Neural cell (in vitro differentiated cells): ENCODE measurements around the gene BANP.

Experiments used
- CTCF ChIP-seq: fragments of 450-650 bp; IDR thresholded peaks from 2 replicates; pipeline ENCODE4 v1.5.1; 2014; ENCODE audit warnings: antibody characterized with exemption, mild to moderate bottlenecking, moderate library complexity; ENCODE audit not compliant: poor library complexity, severe bottlenecking
- EP300 ChIP-seq: fragments of 450-650 bp; conservative IDR thresholded peaks from 2 replicates; pipeline ENCODE4 v1.6.1; 2014; ENCODE audit warnings: antibody characterized with exemption, mild to moderate bottlenecking, moderate library complexity; ENCODE audit not compliant: poor library complexity, severe bottlenecking
- EZH2 ChIP-seq: fragments of 200-600, 300-800 bp; shearing (Covaris generic), sonication (generic); IDR thresholded peaks from 2 replicates; pipeline ENCODE4 v1.6.1; 2014; ENCODE audit warnings: antibody characterized with exemption, low read length, borderline replicate concordance, mild to moderate bottlenecking; ENCODE audit not compliant: insufficient read depth, poor library complexity, severe bottlenecking
- RAD21 ChIP-seq: fragments of 450-650 bp; conservative IDR thresholded peaks from 2 replicates; pipeline ENCODE4 v1.6.1; 2014; ENCODE audit warnings: antibody characterized with exemption, mild to moderate bottlenecking, moderate library complexity
- SMC3 ChIP-seq: fragments of 450-650 bp; conservative IDR thresholded peaks from 2 replicates; pipeline ENCODE4 v1.6.1; 2014; ENCODE audit warnings: antibody characterized with exemption, mild to moderate bottlenecking, moderate library complexity; ENCODE audit not compliant: poor library complexity

DNA sequence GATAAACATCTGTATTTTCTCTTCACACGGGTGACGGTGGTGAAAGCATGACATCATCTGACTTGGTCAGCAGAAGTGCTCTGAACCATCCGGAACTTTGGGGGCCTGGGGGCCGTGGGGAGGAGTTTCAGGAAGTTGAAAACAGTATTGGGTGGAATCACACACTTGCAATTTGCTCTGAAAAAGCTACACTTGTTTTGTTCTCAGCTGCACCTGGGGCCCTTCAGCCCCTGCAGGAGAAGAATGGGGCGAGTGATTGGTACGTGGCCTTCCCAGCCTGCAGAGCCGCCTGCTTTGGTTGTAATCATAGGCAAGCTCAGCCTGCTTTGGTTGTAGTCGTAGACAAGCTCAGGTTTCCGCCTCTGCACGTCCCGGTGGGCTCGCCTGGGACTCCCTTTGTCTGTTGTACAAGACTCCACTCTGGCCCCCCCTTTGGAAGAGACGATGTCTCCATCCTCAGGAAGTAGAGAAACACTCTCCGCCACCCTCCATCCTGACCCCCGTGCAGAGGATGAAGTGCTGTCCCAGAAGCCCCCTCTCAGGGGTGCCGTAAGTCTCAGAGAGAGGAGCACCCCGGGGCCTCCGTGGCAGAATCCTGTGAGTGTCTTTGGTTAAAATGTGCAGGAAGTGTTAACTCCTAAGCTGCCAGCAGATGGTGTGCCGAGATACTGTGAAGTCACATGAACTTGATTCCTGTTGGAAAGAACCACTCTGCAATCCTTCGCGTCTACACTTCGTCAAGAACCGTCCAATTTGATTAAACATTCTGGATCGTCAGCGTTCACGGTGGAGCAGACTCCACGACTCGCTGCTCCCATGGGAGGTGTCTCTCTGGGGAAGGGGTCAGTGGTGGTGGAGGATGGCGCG lies 5.4 kb downstream of the BANP start:
- TF ChIP-seq CTCF (peak; percentile 59), RAD21 (peak; percentile 62), EZH2 (no peak), SMC3 (peak; percentile 73), EP300 (no peak)
